NB4 (cell line): ENCODE results near the gene LRRC4C.

Experiments used
- CTCF ChIP-seq: IDR thresholded peaks from one replicate; pipeline ENCODE4 v1.5.1; 2012; ENCODE audit warnings: low read depth, low read length
- POLR2A ChIP-seq: IDR thresholded peaks from 2 replicates; pipeline ENCODE4 v1.6.1; 2011; ENCODE audit warnings: mild to moderate bottlenecking; ENCODE audit not compliant: insufficient read length; ENCODE audit errors: extremely low read depth

- TF ChIP-seq POLR2A (no peak), CTCF (no peak)
Measured at GRCh38 chr11:40285558-40285957, 1173.9 kb downstream of the LRRC4C start.
